ENCODE measurements around the gene SMTNL2.

The SMTNL2 gene

DNA sequence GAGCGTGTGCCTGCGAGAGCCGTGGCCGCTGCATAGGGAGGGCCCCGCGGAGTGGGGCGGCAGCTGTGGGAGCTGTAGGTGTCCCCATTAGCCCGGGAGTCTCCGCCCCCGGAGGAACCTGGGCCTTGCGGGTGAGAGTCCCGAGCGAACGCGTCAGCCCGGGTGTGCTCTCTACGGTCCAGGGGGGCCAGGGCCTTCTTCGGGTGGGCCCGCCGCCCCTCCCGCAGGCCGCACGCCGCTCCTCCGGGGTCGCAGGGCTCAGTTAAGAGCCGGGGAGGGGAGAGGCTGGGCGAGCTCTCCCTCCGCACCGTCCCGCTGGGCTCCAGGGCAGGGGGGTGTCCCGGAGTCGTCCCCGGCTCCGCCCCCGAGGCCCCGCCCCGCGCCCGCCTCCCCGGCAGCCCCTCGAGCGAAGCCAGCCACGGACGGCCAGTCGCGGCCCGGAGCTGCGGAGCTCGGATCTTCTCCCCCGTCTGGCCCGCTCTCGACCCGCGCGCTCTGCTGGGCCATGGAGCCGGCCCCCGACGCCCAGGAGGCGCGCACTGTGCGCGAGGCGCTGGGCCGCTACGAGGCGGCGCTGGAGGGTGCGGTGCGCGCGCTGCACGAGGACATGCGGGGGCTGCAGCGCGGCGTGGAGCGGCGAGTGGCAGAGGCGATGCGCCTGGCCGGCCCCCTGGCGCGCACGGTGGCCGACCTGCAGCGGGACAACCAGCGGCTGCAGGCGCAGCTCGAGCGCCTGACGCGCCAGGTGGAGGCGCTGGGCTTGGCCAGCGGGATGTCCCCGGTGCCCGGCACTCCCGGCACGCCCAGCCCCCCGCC is at the start of gene SMTNL2:
Gene SMTNL2, plus strand, starts transcription at position 429 of the 816 bp plus-strand sequence. Its CDS starts 77 bp downstream, at position 506.
- DNase-seq = no peak

DNA sequence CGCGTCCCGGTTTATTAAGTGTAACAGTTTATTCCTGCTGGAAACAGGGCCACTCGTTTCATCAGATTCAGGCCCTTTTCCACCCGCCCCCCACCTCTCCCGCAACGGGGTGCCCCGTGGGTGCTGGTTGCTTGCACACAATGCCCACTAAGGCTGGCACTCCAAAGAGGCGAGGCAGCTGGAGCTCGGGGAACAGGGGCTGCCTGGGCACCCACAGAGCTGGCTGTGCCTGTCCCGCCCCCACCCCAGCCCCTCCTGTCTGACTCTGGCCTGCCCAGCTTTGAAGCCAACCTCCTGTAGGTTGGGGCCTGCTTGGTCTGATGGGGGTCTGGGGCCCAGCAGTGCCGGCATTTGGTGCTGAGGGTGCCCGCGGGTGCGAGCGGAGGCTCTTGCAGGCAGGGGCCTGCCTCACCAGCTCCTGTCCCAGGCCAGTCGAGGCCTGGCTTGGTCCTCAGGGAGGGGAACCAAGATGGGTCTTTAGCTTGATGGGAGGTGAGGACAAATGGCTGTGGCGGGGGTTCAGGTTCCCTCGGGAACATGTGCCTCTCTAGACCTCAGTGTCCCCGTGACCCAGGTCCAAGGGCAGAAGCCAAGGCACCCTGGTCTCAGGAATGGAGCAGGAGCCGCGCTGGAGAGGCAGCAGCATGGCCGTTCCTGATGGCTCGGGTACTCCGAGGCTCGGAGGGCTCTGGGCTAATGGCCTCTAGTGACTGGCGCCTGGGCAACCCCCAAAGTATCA is 49.2 kb upstream of the SMTNL2 start:
- no peak for DNase-seq

DNA sequence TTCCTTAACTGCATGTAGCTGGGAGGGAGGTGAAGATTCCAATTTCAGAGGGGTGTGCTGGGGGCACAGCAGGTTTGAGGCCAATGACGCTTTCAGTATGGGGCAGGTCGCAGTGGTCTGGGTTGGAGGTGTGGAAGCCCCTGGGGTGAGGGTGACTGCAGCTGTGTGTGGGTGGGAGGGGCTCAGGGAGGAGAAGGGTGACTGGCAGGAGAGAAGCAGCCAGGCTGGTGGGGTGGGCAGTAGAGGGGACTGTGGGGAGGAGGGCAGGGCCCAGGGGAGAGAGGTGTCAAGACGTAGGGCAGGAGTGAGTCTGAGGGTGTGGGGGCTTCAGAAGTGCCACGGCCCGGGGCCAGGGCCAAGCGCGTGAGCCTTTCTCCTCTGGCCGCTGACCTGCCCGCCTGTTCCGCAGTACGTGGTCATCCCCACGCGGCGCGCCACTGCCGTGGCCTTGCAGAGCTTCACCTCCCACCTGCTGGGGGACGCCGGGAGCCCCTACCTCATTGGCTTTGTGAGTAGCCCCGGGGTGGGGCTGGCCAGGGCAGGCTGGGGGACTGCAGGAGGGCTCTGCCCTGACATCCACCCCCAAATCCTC is 48.6 kb upstream of the SMTNL2 start:
- no peak for DNase-seq

DNA sequence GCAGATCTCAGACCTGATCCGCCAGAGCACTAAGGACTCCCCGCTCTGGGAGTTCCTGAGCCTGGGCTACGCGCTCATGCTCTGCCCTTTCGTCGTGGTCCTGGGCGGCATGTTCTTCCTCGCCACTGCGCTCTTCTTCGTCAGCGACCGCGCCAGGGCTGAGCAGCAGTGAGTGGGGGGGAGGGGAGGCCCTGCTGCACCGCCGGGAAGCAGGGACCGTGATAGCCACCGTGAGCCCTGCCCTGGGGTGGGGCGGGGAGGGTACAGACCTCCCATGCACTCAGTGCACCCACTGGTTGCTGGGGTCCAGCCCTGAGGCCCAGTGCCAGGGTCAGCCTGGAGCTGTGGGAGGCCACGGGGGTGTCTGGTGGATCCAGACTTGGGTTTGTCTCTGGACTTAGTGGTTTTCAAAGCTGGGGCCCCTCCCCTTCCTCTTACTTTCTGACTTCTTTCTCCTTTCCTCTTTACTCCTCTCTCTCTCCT is 48.0 kb upstream of the SMTNL2 start:
- DNase-seq = no peak

DNA sequence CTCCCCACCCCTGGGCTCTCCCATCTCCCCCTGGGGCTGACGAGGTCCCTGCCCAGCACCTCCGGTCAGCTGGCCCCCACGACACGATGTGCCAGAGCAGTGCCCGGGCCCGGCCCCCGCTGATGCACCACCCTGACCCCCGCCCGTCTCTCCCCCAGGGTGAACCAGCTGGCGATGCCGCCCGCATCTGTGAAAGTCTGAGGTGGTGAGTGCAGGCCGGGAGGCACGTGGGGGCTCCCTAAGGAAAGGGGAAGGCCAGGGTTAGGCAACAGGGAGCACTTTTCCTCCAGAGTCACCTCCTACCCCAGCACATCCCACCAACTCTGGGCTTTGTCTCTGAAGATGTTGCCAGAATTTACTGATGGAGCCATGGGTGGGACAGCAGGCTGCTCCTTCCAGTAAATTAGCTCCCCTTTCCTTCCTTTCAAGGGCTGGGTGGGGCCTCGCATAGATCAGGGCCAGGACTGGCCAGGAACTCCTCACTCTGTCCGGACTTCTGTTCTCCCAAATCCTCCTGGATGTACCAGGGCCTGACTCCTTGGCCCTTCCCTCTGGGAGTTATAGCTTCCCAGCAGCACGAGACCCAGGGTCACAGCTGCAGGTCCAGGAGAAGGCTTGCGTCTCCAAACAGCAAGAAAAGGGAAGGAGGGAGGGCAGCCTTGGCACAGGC is 47.5 kb upstream of the SMTNL2 start:
- DNase-seq = no peak

DNA sequence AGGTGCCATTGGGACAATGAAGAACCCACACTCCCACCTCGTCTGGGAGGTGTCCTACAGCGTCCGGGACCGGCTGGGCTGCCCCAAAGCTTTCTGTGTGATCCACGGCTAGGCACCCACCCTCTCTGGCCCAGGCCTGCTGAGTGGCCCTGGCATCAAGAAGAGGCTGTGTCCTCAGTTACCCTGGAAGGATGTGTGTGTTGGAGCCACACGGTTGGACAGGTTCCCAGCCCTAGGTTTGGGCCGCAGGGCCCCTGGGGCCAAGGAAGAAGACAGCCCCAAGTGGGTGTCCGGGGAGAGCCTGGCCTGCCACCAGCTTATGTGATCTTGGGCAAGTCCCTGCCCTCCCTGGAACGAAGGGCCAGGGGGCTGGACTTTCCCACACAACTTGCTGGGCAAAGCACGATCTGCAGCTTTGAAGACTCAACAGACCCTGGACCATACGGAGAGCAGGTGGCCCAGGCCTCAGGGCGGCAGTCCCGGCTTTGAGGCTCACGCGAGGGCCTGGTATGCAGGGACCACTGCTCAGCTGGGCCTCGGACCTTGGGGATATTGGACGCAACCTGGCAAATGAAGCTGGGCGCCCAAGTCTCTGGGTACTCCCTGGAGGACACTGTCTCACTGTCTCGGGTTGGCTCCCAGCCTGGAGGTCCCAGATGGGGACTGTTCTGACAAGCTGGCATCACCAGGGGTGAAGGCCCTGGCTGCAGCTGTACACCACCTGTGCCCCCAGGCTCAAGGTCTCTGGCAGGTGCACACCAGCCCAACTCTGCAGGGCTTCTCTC is 46.7 kb upstream of the SMTNL2 start:
- no peak for DNase-seq

DNA sequence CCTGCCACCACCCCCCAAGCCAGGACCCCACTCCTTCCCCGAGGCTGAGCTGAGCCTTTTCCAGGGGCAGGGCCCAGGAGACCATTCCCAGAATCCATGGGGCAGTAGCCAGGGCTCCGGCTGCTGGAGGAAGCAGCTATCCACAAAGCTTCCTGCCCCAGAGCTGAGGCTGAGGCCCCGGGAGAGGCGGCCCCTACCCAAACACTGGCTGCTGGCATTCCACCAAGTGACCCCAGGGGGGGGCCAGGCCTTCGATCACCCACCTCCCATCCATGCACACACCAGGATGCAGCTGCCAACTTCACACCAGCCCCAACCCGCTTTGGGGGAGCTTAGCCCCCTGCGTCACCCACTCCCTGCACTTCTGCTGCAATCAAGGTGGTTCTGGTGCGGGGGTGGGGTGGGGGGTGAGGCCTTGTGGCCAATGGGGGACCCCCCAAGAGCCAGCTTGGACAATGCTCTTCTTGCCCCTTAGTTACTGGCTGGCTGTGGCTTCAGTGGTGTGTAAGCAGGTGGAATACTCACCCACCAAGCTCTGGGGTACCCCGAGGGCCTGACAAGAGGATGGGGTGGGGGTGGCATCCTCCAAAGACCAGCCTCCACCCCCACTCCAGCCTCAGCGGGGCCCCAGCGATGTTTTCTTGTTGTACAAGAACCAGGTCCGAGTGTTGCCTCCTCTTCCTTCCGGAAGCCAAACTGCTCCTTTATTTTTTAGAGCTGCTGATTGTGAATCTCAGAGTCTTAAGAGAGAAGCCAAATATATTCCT is 45.9 kb upstream of the SMTNL2 start:
- DNase-seq = no peak

DNA sequence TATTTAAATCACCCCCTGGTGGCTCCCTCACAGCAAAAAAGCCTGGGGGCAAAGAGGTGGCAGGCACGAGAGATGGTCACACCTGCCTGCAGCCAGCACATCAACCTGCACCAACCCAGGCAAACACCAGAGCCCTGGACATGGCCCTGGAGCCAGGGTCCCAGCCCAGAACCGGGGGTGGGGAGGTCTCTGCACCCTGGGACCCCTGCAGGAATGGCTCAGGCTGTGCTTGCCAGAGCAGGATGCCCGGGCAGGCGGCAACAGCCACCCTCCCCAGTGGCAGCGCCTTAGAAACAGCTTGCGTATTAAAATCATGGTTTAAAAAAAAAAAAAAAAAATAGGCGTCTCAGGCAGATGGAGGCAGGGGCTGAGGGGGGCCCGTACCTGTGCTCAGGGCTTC is 45.3 kb upstream of the SMTNL2 start:
- no peak for DNase-seq

DNA sequence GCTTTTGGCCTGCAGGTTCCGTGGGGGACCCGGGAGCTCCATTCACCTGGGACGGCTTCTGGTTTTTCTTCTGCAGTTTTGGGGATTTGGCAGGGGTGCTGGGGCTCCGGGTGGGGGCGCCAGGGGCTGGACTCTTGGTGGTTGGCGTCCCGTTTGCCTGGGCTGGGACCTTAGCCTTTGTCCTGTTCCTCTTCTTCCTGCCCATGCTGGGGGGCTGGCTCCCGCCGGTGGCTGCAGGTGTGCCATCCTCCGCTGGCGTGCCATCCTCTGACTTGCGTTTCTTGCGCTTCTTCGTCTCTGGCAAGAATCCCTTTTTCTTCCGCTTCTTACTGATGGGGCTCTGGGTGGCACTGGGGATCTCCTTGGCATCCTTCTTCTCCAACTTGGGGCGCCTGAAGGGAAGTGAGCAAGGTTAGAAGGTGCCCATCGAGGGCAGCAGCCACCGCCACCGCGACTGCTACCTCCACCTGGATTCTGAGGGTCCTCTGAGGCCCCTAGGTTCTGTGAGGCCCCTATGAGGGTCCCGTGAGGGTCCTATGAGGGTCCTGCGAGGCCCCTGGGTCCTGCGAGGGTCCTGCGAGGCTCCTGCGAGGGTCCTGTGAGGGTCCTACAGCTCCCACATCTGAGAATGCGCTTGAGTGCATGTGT is 44.6 kb upstream of the SMTNL2 start:
- no peak for DNase-seq

DNA sequence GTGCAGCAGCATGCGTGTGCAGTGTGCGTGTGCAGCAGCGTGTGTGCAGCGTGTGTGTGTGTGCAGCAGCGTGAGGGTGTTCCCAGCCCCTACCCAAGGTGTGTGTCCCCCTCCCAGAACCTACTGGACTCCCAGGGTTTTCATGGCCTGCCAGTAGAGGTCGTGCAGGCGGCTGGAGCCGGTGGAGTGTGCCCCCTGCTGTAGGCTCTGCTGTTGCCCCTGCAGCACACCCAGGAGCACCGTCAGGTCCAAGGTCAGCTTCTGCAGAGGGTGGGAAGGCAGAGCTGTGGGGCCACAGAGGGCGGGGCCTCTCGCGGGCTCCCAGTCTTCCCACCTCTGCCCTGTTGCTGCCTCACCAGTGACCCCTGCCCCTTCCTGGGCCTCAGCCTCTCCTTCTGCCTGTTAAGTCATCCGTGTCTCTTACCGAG is 44.1 kb upstream of the SMTNL2 start:
- DNase-seq = no peak

DNA sequence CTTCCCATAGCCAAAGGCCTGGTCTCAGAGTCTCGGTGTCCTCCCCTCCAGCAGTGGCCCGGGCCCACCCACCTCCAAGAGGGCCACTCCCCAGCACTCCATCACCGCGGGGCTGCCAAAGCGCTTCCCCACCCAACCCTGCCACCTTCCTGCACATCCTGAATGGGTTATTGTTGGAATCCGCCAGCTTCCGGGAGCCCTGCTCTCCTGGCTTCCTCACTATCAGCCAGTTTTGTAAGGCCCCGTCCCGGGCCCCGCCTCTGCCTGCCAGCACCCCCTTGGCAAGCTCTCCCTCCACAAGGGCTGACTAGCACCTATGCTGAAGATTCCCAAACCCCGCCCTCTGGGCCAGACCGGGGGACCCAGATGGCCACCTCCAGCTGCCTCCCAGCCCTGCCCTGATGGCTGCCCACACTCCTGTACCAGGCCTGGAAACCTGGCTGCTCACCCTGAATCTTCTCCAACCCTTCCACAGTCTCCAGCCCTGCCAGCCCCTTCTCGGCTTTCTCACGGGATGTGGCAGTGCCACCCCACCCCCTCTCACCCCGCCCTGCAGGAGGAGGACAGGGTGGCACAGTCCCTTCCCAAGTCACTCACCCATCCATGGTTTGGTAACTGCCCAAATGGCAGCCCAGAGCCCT is 43.5 kb upstream of the SMTNL2 start:
- no peak for DNase-seq

DNA sequence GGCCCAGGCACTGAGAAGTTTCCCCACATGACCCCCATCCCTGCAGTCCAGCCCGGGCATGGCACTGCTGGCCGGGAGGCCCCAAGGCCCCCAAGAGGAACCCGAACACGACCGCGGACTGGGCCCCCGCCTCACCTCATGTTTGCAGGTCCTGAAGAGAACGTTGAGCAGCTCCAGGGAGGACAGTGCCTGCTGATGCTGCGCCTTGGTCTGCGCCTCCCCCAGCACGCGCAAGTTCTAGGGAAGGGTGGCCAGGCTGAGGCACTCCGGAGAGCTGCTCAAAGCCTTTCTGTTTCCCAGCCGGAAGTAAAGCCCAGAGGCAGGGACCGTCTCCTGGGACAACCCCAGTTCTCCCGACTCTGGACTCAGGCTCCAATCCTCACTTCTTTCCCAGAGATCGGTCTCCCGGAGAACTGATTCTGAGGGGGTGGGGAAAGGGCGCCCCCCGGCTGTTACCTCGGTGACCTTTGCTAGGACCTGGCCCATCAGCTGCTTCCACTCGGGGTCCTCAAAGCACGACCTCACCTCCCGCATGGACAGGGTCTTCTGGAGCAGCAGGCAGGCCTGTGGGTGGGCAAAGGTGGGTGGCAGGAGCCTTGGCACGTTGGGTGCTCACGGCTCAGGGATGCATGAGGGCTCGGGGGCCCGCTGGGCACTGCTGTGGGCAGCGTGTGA is 42.9 kb upstream of the SMTNL2 start:
- DNase-seq = no peak

DNA sequence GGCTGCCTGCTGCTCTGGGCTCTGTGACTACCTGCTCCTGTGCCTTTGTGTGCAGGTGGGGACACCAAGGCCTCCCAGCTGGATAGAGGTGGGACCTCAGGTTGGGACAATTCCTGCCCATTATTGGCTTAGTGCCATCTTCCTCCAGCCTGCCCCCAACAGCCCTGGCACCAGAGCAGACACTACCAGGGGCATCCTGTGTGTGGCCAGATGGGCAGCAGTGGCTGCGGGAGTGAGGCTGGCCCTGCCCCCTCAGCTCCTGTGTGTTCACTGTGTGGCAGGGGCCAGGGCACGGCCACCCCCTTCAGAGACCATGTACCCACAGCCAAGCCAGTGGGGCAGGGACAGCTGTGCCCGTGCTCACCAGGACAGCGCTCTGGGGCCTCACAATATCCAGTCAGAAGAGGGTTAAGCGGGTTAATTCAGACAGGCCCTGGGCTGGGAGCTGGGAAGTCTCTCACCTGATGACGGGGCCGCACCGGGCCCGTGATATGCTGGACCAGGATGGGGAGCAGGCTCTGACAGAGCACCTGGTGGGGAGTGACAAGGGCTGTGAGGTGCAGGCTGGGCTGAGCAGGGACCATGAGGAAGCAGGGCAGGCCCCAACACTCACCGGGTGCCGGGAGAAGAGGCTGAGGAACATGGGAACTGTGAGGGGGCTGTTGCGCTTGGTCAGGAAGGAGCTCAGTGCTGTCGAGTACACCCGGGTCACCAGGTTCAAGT is 42.2 kb upstream of the SMTNL2 start:
- DNase-seq = no peak

DNA sequence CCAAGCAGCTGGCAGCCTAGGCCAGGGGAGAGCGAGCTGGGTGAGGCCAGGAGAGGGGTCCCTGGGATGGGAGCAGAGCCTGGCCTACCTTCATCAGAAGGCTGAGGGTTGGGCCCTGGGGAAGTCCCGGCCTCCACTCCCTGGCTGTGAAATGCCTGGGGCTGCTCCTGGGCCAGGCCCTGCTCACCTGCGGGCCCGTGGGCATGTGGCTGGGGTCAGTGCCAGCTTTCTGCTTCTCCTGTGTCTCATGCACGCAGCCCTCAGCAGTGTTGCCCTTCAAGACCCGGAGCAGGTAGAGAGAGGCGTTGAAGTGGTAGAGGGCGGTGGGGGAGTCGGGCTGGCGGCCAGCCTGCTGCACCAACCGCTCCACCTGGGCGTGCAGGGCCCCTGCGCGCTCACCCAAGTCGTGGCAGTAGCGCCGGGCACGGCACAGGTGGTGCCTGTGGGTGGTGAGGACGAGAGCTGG is 41.6 kb upstream of the SMTNL2 start:
- no peak for DNase-seq

DNA sequence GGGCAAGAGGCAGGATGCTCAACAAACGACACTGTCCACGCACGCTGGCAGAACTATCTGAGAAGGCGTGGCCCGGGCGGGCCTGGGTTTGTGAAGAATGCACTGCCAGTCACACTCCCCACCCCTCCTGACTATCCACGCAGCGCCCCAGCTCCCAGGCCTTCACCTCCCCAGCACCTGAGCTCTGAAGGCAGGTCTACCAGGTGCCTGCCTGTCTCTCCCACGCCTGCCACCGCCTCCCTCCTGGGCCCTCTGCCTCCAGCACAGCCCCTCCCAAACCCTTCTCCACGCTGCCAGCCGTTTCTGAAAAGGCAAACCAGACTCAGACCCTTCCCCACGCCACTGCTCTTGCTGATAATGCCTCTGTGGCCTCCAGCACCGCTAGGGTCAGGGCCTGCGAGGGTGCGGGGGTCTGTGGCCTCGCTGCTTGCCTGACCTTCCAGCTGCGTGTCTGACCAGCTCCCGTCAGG is 40.7 kb upstream of the SMTNL2 start:
- no peak for DNase-seq

DNA sequence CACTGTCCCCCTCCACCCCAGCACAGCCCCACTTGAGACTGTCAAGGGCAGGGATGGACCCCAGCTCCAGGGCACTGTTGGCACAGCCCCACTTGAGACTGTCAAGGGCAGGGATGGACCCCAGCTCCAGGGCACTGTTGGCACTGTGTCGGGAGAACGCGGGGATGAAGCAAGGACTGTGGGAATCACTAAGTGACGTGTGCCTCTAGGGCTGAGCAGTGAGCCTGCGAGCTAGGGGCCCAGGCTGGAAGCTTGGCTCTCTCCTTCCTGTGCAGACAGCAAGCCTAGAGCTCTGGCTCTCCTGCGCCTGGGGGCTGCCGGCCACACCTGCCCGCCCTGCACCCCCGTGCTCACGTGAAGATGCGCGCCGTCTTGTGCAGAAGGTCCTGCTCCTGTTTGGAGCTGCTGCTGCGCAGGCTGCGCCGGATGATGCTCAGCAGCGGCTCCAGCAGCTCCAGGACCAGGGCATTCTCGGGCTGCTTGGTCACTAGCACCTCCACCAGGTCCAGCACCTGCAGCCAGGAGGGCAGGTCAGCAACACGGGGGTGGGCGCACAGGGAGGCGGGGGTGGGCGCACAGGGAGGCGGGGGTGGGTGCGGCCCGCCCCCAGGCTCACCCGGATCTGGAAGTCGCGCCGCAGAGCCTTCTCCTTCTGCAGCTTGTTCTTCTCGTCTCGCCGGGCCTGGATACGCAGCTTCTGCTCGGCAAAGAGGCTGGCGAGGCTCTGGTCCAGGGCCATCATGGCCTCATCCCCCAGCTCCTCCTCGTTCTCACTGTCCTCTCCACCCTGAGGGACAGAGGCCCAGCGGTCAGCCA is 40.0 kb upstream of the SMTNL2 start:
- DNase-seq = no peak

DNA sequence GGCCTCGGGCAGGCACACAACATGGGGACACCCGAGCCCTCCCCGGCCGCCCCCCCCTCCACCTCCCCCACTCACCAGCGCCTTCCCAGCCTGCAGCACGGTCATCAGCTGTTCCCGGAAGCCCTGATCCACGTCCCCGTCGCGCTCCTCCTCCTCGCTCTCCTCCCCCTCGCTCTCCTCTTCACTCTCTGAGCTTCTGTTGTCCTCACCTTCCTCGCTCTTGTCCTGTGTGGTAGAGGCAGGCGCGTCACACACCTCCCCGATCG is 39.4 kb upstream of the SMTNL2 start:
- DNase-seq = no peak

DNA sequence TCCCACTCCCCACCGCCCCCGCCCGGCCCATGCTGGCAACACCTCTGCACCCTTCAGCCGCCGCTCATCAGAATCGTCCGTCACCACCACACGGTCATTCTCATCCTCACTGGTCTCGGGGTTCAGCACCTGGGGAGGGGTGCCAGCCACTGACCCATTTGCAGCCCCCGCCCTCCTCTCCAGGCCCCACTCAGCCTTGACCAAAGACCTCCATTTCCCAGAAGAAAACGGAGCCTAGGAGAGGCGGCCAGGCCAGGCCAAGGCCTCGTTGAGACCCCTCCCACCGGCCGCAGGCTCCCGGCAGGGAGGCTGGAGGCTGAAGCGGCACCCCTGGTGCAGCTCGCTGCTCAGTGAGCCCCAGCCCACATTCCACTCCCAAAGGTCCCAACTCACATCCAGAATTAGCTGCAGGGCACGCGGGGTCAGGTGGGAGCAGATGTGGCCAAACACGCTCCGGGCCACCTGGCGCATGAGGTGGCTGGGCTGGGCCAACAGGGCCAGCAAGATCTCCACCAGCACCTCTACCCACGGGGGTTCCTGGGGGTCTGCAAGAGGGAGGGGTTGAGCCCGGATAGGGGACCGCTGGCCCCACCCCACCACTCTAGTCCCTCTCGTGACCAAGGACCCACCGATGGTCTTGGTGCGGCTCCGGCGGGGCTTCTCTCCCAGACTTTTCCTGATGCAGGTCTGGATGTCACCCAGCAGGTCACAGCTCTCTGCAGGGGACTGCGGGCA is 38.9 kb upstream of the SMTNL2 start:
- DNase-seq = no peak

Measured in activated gamma-delta T cell treated with Interleukin-2 at 50 U/mL for 16 hours (primary cell).